HG03442 (cell line): ENCODE measurements around the gene BBS1.

ENCODE experiments used
- ATAC-seq: cut with Tn5 transposase; IDR thresholded peaks from one replicate; pipeline ENCODE4 v1.9.1; 2021; ENCODE audit warnings: mild to moderate bottlenecking, moderate library complexity; ENCODE audit not compliant: unreplicated experiment

The BBS1 gene

DNA sequence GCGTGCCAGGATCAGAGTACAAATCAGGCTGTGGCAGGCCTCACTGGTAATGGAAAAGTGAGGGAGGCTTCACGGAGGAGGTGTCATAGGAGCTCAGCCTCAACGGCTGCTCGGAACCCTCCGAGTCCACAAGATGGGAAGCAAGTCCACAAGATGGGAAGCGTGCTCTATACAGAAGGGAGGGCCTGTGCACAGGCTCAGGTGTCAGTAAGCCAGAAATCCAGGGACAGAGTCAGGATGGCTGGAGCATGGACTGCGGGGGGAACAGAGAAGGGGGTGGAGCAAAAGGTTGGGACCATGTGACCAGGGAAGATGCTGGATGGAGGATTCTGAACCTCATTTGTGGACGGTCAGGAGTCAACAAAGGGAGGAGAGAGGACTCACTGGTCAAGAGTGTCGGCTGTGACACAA, 33.6 kb upstream of the BBS1 start:
- ATAC-seq, result no peak

DNA sequence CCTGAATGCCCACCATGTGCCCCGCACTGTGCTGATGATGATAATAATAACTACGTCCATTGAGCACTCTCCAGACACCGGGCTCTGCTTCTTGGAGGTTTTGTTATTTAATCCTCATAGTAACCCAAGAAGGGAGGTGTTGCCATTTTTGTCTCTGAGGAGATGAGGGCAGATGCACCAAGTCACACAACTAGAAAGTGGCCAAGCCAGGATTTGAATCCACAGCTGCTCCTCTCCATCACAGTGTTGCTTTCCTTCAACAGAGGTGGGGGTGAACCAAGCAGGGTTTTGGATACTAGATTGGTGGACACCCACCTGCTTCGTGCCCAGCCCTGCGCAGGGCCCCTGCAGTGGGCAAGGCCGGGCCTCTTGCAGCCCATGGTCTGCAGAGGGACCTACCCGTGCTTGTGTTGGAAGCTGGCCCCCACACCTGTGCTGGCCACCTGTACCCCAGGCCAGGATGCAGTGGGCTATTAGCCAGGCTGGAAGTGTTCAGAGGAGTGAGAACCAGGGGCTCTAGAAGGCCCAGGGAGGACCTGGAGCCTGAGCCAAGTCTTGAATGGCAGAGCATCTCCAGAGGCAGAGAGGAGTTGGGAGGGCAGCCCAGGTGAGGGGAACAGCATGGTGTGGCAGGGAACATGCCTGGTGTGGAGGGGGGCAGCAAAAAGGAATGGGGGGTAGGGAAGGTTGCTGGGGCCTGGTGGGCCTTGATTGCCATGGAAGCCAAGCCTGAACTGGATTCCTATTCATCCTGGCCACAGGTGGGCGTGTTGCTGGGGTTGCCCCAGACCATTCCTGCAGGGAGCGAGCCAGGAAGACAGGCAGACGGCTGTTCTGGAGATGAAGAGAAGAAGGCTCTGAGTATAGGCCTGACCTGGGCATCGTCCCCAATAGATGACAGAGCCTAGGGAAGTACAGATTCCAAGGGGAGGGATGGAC, 32.9 kb upstream of the BBS1 start:
- no peak for ATAC-seq

DNA sequence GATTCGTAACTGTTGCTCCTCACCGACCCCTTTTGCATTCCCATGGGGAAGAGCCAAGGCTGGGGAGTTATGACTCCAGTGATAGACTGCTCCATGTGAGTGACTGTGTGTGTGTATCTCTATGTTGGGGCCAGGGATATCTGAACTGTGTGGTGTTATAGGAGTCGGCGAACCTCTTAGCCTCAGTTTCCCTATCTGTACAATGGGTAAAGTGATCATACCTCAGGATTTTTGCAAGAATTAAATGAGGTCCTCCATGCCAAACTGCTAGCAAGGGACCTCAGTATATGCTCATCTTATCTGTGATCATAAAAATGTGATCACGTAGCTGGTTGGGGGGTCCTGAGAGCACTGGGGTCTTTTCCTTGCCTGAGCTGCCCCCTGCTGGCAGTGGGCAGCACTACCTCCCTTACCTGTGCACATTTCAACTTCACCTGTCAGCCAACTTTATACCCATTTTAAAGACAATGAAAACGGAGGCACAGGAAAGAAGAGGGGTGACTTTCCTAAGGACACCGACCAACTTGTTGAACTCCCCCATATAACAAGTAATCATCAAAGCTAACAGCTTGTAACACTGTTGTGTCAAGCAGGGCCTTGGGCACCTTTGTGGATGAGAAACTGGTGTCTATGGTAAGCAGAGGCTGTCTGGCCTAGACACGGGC, 31.6 kb upstream of the BBS1 start:
- no peak for ATAC-seq

DNA sequence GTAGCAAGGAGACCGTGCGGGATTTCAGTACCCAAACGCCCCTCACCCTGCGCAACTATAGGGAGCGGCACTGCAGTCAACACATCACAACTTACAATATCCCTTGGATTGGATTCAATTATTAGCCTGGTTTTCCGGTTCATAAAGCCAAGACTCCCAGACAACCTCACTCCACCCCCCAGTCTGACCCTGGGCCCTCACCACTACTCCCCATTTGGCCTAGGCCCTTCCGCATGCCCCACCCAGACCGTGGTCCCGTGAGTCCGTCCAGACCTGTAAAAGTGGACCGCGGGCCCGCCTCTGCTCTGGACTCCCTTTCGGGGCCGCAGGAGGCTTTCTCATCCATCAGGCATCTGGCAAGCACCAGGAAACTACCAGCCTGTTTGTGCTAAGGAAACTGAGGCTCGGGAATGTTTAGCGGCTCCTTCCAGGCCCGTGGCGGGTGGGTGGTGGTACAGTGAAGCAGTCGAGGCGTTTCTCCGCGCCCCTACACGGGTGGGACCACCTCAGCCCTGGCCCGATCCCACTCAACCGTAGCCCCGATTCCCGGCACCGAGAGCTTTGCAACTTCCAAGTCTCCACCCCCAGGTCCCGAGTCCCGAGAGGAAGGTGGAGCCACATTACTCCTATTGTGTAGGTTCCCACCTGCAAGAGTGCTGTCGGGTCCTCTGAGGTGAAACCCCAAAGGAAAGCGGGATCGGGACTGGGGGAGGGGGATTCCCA, 30.9 kb upstream of the BBS1 start:
- peak; percentile 7 for ATAC-seq

DNA sequence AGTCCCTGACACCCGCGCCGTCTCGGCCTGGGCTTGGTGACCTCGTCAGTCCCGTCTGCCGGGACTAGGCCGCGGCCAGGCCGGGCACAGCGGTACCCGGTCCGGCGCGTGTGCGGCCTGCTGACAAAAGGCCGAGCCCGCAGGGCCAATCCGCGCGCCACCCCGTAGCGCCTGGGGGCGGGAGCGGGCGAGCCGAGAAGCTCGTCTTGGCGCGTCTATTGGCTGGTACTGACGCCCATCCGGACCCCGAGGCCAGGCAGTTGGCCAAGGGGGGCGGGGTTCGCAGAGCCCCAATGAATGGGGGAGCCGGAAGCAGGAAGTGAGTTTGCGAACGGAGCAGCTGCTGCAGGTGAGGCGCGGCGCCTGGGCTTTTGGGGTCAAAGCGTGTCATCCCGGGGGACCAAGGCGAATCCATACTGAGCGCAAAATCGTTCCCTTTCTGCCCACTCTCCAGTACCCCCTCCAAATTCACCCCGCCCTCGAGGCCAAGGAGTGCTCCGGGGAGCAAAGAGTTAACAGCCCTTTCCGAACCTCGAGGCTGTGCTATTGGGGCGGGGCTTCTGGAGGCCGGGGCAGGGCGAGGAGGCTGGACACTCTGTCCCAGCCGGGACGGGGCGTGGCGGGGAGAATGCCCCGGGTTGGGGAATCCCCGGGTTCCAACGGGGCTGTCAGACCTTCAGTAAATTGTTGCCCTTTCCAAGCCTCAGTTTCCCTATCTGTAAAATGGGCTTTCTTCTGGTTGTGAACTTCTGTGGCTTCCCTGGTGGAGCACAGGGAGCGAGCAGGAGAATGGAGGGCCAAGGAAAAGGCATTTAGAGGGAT, 30.1 kb upstream of the BBS1 start, which contains the start of gene DPP3:
Gene DPP3, plus strand, starts transcription at position 318 of the 822 bp plus-strand sequence. CDS start 1,767 bp downstream, outside the sequence.
- ATAC-seq, result peak; percentile 85

DNA sequence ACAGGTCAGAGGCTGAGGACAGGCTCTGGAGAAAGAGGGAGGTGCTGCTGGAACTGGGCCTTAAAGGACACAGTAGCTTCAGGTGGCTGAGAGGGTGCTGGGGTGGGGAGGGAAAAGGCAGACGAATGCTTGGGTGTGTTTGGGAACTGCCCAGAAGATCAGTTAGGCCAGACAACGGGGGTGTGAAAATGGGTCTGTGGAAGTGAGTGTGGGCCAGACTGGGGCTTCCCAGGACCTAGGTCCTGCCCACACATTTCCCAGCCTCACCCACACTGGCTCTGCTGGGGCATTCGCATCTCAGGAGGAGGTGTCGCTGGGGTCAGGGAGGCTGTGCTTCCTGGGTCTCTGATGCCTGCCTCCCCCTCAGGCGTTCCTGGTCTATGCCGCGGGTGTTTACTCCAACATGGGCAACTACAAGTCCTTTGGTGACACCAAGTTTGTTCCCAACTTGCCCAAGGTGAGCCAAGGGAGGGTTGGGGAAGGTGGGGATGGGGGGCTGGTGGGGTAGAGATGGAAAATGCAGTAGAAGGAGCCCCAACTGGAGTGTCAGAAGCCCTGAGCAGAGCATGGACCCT, 25.5 kb upstream of the BBS1 start:
- no peak for ATAC-seq

DNA sequence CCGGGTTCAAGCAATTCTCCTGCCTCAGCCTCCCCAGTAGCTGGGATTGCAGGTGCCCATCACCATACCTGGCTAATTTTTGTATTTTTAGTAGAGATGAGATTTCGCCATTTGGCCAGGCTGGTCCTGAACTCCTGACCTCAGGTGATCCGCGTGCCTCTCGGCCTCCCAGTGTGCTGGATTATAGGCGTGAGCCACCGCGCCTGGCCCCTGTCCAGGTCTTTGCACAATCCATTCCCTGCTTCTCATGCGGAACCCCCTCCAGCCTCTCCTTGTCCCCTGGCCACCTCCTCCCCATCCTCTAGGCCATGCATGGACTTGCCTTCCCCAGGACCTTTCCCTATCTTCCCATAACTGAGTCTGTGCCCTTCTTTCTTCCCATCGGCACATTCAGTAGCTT, 21.5 kb upstream of the BBS1 start:
- no peak for ATAC-seq

DNA sequence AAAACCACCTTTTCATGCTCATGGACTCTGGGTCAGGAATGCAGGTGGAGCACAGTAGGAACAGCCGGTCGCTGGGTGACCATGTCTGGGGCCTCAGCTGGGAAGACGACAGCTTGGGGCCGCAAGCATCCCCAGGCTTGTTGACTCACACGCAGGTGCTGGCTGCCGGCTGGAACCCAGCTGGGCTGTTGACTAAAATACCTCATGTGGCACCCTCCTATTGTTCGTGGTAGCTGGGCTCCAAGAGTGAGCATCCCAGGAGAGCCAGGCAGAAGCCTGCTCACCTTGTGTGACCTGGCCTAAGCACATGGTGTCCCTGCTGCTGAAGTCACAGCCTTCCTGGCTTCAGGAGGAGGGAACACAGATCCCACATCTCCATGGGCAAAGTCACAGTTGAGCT, 20.8 kb upstream of the BBS1 start:
- no peak for ATAC-seq

DNA sequence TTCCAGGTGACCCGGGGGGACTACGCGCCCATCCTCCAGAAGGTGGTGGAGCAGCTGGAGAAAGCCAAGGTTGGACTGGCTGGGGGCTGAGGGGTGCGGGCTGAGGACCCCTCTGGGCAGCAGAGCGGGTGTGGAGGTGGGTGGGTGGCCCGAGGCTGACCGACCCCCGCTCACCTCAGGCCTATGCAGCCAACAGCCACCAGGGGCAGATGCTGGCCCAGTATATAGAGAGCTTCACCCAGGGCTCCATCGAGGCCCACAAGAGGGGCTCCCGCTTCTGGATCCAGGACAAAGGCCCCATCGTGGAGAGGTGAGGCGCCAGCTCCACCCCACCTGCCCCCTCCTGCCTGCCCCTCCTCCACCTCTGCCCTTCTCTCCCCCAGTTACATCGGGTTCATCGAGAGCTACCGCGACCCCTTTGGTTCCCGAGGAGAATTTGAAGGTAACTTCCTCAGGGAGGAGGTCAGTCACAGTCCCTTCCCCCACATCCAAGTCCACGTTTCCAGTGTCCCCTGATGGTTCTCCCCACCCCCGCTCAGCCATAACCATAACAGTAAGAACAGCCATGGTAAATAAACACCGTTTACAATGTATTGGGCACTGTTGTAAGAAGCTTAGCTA, 19.0 kb upstream of the BBS1 start:
- ATAC-seq, result no peak

DNA sequence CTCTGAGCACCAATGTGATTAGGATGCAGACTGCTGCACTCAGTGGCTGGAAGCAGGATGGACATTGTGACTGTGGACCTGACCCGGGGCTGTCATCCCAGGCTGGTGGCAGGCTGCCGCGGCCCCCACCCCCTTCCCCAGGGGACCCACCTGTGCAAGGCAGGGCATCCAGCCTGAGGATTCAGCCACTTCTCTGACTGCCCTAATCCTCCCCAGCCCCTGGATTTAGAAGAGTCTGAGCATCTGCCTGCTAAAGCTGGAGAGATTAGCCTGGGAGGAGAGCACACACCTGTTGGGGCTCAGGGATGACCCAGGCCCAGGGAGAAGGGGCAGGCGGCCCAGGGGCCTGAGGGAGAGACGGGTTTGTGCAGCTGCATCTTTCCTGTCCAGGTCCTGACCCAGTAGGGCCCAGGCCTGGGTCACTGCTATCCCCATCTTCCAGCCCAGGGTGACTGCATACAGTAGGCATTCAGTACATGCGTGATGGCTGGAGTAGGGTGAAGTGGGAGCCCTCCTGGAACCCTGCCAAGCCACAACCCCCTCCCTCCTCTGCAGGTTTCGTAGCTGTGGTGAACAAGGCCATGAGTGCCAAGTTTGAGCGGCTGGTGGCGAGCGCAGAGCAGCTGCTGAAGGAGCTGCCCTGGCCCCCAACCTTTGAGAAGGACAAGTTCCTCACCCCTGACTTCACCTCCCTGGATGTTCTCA, 18.1 kb upstream of the BBS1 start:
- ATAC-seq, result no peak

DNA sequence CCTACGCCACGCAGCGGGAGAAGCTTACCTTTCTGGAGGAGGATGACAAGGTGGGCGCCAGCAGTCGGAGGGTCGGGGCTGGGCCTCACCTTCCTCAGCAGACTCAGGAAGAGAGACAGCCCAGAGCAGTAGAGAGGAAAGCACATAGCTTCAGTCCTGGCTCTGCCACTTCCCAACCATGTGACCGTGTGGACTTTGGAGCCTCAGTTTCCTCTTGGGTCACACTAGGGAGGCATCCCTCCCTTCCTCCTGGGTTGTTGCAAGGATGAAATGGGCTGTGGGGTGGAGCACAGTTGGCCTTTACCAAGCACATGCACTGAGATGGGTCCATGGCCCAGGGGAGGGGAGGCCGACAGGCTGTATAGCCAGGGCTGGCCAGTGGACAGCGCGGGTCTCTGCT, 17.3 kb upstream of the BBS1 start:
- no peak for ATAC-seq

DNA sequence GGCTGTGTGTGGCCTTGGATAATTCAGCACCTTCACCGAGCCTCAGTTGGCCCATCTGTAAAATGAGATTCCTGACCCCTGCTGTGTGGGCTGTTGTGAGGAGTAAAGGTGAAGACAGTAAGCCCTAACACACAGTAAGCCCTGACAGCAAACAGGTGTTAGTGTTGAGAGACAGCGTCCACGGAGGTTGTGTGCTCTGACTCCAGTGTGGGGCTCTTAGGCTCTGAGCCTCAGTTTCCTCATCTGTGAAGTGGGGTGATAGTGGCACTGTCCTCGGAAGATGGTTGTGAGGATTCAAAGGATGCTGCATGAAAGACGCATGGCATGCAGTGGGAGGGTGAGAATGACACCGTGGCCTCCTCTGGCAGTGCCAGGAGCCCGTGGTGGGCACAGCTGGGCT, 16.0 kb upstream of the BBS1 start:
- ATAC-seq, result no peak

DNA sequence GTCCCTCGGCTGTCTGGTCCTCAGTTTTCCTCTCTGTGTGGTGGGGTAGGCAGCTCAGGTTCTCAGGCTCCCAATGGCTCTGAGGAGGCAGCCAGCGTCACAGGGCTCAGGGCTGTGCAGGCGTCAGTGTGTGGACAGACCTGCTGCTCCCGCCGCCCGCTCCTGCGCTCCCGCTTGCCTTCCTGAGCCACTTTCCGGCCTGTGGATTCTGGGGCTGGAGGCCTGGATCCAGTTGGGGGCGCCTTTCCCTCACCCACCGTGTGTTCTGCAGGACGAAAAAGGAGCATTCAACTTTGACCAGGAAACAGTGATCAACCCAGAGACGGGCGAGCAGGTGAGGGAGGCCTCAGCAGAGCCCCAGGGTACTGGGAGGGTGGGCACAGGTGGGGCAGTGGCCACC, 15.5 kb upstream of the BBS1 start:
- no peak for ATAC-seq

DNA sequence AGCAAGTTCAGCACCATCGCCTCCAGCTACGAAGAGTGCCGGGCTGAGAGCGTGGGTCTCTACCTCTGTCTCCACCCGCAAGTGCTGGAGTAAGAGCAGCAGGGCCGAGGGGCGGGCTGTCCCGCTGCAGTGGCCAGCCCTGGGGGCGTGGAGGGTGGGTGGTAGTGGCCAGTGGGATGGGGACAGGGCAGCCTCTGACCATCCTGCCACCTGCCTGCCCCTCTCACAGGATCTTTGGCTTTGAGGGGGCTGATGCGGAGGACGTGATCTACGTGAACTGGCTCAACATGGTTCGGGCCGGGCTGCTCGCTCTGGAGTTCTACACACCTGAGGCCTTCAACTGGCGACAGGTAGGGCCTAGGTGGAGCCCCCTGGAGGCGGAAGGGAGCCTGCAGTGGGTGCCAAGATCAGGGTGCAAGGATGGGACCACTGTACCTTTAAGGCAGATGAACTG, 15.0 kb upstream of the BBS1 start:
- no peak for ATAC-seq

DNA sequence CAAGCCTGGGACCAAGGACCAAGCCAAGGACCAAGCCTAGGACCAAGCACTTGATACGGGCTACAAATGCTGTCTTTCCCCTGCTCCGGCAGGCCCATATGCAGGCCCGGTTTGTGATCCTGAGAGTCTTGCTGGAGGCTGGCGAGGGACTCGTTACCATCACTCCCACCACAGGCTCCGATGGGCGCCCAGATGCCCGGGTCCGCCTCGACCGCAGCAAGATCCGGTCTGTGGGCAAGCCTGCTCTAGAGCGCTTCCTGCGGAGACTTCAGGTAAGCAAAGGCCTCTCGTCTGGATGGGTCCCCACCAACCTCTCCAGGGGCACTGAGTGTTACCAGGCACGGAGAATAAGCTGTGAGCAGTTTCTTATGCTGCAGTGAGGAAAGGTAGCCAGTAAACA, 13.2 kb upstream of the BBS1 start:
- ATAC-seq, result no peak

DNA sequence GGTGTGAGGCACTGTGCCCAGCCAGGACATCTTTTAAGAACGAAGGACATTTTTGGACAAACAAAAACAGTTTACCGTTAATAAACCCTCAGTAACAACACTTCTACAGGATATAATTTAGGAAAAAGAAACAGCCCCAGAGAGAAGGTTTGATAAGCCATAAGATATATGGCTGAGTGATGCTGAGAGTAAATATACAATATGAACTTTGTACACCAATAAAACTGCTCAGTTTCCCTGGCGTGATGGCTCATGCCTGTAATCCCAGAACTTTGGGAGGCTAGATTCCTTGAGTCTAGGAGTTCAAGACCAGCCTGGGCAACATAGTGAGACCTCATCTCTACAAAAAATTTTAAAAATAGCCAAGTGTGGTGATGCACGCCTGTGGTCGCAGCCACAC, 11.9 kb upstream of the BBS1 start:
- ATAC-seq, result no peak

DNA sequence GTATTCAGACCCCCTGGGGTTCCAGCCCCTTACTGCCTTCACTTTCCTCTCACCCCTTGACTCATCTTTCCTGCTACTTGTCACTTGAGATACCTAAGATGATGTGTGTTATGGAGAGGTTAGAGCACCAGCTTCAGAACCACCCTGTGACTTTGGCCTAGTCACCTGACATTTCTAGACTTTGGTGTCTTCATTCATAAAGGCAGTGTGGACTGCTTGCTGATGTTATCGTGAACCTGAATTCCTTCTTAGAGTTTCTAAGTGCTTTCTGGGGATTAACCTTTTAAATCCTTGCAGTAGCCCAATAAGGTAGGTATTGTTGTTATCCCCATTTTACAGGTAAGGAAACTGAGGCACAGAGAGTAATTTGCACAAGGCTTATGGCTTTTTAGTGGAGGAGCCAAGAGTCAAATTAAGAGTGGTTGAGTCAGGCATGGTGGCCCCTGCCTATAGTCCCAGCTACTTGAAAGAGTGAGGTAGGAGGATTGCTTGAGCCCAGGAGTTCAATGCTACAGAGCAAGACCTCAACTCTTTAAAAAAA, 5.1 kb upstream of the BBS1 start:
- no peak for ATAC-seq

DNA sequence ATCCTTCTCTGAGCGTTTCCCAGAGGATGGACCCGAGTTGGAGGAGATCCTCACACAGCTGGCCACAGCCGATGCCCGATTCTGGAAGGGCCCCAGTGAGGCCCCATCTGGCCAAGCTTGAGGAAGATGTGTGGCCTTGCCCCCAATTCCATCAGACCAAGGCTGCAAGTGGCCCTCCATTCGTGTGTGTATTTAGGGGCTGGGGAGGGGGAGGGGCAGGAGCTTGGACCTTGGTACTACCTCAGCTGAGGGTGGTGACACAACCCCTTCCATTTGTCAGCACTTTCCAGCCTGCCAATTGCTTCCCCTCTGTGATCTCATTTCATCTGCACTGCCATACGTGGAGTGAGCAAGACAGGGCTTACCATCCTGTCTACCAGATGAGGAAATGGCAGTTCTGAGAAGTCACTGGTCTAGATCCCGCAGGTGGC, 1.3 kb upstream of the BBS1 start:
- ATAC-seq, result no peak

DNA sequence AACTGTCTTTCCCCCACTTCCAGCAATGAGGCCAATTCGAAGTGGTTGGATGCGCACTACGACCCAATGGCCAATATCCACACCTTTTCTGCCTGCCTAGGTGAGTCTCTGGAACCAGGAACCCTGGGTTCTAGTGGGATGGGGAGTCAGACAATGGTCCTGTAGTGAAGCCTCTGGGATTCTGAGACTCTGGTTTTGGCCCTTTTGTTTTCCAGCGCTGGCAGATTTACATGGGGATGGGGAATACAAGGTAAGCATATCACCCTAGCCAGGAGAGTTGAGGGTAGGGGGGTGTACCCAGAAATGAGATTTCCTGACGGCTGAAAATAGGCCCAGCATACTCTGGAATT, 530 bp downstream of the BBS1 start:
- no peak for ATAC-seq
